Right atrium auricular region (tissue), 2 donors: ENCODE results near the gene KHNYN. TPM values are rescaled to one million over a fixed set of nuclear protein-coding genes. Genes with fewer than 3 reads are reported as not detected.

Source experiments
- DNase-seq: peaks from one replicate; pipeline ENCODE4 v3.0.0-alpha.2; 2019; ENCODE audit warnings: low spot score
- H3K27ac ChIP-seq, 2 donors: fragments of 200-600 bp; sonication (generic); 1 replicate in 1 of 2; 2 replicates in 1 of 2; pipeline ENCODE4 v1.5.1; 2016 to 2019
- H3K27me3 ChIP-seq, 2 donors: fragments of 200-600 bp; sonication (generic); one replicate each; pipeline versions ENCODE4 v1.5.1 to v1.6.0; 2017 to 2019
- H3K36me3 ChIP-seq: fragments of 200-600 bp; sonication (generic); one replicate; pipeline ENCODE4 v1.5.1; 2016
- H3K4me1 ChIP-seq, 2 donors: fragments of 200-600 bp; sonication (generic); one replicate each; pipeline versions ENCODE4 v1.5.1 to v1.6.0; 2017 to 2019
- H3K4me3 ChIP-seq, 2 donors: fragments of 200-600 bp; sonication (generic); 1 replicate in 1 of 2; 2 replicates in 1 of 2; pipeline ENCODE4 v1.5.1; 2017 to 2019; ENCODE audit warnings: mild to moderate bottlenecking in 1 of 2, moderate library complexity in 1 of 2
- H3K9me3 ChIP-seq, 2 donors: fragments of 200-600 bp; sonication (generic); one replicate each; pipeline ENCODE4 v1.5.1; 2019
- CTCF ChIP-seq, 2 donors: fragments of 200-600 bp; sonication (generic); IDR thresholded peaks; one replicate each; pipeline ENCODE4 v1.5.1; 2019; ENCODE audit warnings: antibody characterized with exemption in 2 of 2
- total RNA-seq, 2 donors: library from RNA; depleted of rRNA; stranded (reverse); fragments of >200 nt; gene quantifications; one replicate each; pipeline ENCODE4 v1.1.0, GENCODE V29; 2016

Gene KHNYN
- total RNA-seq, 2 donors from 2014 or later: 16.3 to 23.0 TPM

DNA sequence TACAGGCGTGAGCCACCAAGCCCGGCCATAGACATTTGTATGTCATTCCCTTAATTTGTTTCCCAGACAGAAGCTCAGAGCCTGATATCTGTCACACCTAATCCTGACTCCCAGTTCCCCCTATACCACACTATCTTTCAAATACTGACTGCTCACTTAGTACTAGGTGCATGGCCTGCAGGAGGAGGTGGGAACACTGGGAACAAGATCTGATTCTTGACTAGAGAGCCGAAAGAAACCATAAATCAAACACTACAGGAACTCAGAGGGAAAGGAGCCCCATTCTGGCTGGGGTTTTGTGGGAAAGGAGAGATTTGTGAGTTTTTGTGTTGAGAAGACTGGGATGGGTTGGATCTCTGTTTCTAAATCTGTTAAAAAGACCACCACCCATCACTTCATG is 4.9 kb downstream of the KHNYN start:
- Histone ChIP-seq H3K27ac (no peak overlapping the region), H3K9me3 (no peaks in the 10 kb centered on the region), H3K4me3 (no peak overlapping the region), H3K4me1 (peaks cover 0 to 47% of the 10 kb centered on the region in 2 donors), H3K36me3 (peaks cover 60% of the 10 kb centered on the region), H3K27me3 (no peaks in the 10 kb centered on the region)
- DNase-seq: no peak
- TF ChIP-seq CTCF (IDR thresholded peaks at IDR 0.05): no peak

DNA sequence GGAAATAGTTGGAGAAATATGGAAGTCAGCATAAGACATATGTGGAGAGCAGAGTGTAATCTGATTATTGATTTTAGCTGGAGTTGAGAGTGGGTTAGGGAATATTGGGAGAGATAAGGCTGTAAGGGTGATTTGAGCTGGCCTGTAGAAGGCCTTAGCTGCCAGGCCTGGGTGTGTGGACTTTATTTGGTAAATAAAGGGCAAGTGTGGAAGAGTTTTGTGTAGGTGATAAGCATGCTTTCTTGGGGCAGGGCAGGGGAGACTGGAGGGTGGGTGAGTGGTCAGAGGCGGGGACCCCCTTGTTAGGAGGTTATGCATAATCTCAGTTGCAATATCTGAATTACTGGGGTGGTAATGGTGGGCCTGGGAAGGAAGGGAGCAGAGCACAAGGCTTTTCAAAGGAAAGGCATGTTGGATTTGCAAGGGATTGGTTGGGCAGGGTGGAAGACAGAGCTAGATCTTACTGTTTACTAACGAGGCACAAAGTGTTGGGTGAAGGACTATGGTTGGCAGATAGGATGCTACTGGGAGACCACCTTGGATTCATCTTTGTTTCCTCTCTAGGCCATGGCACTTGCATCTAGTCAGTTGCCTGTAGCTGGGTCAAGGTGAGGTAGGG is 5.5 kb downstream of the KHNYN start:
- H3K27ac ChIP-seq: no peak overlapping the region
- TF ChIP-seq CTCF (IDR thresholded peaks at IDR 0.05): no peak
- peaks cover 0 to 50% of the 10 kb centered on the region in 2 donors for H3K4me1 ChIP-seq
- H3K9me3 ChIP-seq: no peaks in the 10 kb centered on the region
- H3K36me3 ChIP-seq: peaks cover 66% of the 10 kb centered on the region
- H3K27me3 ChIP-seq: no peaks in the 10 kb centered on the region
- H3K4me3 ChIP-seq: no peak overlapping the region
- DNase-seq: no peak

DNA sequence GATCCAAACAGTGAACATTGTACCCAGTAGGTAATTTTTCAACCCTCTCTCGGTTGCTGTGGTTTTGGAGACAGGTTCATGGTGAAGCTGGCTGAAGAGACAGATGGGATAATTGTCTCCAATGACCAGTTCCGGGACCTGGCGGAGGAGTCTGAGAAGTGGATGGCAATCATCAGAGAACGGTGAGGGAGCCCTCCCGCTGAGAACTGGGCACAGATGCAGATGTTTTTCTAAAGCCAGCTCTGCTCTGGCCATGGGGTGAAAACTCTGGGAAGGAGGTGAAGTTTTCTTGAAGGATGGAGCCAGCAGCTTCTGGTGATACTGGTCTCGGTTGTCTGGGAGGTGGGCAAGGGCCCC is 6.2 kb downstream of the KHNYN start:
- H3K4me1 ChIP-seq: peaks cover 0 to 52% of the 10 kb centered on the region in 2 donors
- DNase-seq: no peak
- H3K4me3 ChIP-seq: no peak overlapping the region
- peak overlapping the region; percentile 65 to 67 for H3K27ac ChIP-seq
- no peaks in the 10 kb centered on the region for H3K27me3 ChIP-seq
- H3K36me3 ChIP-seq: peaks cover 73% of the 10 kb centered on the region
- no peak for TF ChIP-seq CTCF (IDR thresholded peaks at IDR 0.05)
- H3K9me3 ChIP-seq: no peaks in the 10 kb centered on the region

- Histone ChIP-seq H3K36me3 (peaks cover 71% of the 10 kb centered on the region), H3K4me1 (peaks cover 0 to 52% of the 10 kb centered on the region in 2 donors), H3K4me3 (no peak overlapping the region), H3K27ac (peak overlapping the region; percentile 65 to 67), H3K9me3 (no peaks in the 10 kb centered on the region), H3K27me3 (no peaks in the 10 kb centered on the region)
- TF ChIP-seq CTCF (IDR thresholded peaks at IDR 0.05): peak; percentile 66 to 90
- DNase-seq: no peak
Measured at GRCh38 chr14:24436355-24437019, 6.7 kb downstream of the KHNYN start.

DNA sequence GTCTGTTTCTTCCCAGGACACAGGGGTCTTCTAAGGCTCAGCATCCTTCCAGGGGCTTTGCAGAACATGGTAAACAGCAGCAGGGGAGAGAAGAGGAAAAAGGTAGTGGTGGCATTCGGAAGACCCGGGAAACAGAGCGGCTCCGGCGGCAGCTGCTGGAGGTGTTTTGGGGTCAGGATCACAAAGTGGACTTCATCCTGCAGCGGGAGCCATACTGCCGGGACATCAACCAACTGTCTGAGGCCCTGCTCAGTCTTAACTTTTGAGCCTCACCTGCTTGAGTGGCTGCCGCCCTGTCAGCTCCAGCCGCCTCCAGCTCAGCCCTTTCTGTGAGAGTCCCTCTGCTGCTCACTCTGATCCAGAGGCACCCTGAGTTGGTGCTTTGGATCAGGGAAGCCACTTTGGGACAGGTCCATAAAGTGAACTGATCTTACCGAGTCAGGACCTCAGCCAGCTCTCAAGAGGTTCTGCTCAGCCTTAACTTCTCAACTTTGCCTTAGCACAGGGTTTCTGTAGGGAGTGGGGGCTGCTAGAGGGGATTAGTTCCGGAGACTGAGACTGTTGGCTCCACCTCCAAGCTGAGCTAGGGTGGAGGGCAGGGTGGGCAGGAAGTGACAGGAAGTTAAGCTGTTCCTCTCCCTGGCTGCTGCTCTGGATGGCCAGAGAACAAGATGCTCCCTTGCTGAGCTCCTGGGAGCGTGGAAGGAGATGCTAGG is 7.4 kb downstream of the KHNYN start:
- Histone ChIP-seq H3K4me1 (peaks cover 0 to 50% of the 10 kb centered on the region in 2 donors), H3K27me3 (no peaks in the 10 kb centered on the region), H3K9me3 (no peaks in the 10 kb centered on the region), H3K36me3 (peaks cover 69% of the 10 kb centered on the region), H3K27ac (peak overlapping the region; percentile 65 to 67), H3K4me3 (no peak overlapping the region)
- no peak for DNase-seq
- no peak for TF ChIP-seq CTCF (IDR thresholded peaks at IDR 0.05)
